ENCODE measurements around the gene SCLY. TPM values are rescaled to one million over a fixed set of nuclear protein-coding genes. Genes with fewer than 3 reads are reported as not detected.

SCLY gene
- total RNA-seq, 2 donors from 2014 or later: 13.3 to 33.7 TPM

DNA sequence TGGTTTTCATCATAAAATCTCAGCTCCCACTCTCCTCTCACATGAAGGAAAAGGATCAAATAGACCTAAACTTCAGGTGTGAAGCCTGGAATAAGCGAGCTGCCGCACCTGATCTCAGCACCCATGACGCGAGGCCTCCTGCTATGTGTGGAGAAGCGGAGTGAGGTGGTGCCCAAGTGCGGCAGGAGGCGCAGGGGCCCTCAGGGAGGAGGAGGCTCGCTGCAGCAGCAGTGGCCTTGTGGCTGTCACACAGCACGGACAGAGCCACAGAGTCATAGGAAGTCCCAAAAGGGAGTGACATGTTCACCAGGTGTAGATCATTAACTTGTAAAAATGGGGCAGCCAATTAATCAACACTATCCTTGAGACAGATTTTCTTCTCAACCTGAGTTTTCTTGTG, 9.1 kb downstream of the SCLY start:
- TF ChIP-seq CTCF (IDR thresholded peaks at IDR 0.05): no peak
- H3K36me3 ChIP-seq: peaks cover 7% of the 10 kb centered on the region

DNA sequence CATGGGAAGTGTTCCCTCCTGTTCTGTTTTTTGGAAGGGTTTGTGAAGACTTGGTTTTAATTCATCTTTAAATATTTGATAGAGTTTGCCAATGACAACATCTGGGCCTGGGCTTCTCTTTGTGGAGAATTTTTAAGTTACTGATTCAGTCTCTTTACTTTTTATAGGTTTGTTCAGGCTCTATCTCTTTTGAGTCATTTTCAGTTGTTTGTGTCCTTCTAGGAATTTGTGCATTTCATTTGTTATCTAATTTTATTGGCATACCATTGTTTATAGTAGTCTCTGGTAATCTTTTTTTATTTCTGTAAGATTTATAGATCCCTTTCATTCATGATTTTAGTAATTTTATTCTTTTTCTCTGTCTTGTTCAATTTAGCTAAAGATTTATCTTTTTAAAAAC, 14.6 kb downstream of the SCLY start:
- H3K27me3 ChIP-seq (replicated peaks; ENCODE audit: insufficient read depth): no peaks in the 10 kb centered on the region
- H3K27ac ChIP-seq: no peak overlapping the region
- H3K4me1 ChIP-seq (ENCODE audit: control insufficient read depth in 1 of 2, low read depth in 2 of 2): no peaks in the 10 kb centered on the region
- no peaks in the 10 kb centered on the region for H3K36me3 ChIP-seq
- DNase-seq (ENCODE audit: low spot score) (no peak), ATAC-seq (ENCODE audit: insufficient number of reproducible peaks, low FRiP score, low read depth) (no peak)
- H3K9me3 ChIP-seq: no peaks in the 10 kb centered on the region
- H3K4me3 ChIP-seq: no peak overlapping the region
- TF ChIP-seq CTCF (IDR thresholded peaks at IDR 0.05): no peak

More for the DNA sequence above, 9.1 kb downstream of the SCLY start:
- DNase-seq (ENCODE audit: low spot score) (no peak), ATAC-seq (ENCODE audit: insufficient number of reproducible peaks, low FRiP score, low read depth) (no peak)
- no peaks in the 10 kb centered on the region for H3K4me1 ChIP-seq (ENCODE audit: control insufficient read depth in 1 of 2, low read depth in 2 of 2)
- H3K9me3 ChIP-seq: no peaks in the 10 kb centered on the region
- H3K27ac ChIP-seq: no peak overlapping the region
- no peaks in the 10 kb centered on the region for H3K27me3 ChIP-seq (replicated peaks; ENCODE audit: insufficient read depth)
- H3K4me3 ChIP-seq: no peak overlapping the region

- Histone ChIP-seq H3K36me3 (peaks cover 8% of the 10 kb centered on the region), H3K27ac (no peak overlapping the region), H3K27me3 (replicated peaks; ENCODE audit: insufficient read depth) (no peaks in the 10 kb centered on the region), H3K4me1 (ENCODE audit: control insufficient read depth in 1 of 2, low read depth in 2 of 2) (no peaks in the 10 kb centered on the region), H3K4me3 (no peak overlapping the region), H3K9me3 (no peaks in the 10 kb centered on the region)
- TF ChIP-seq CTCF (IDR thresholded peaks at IDR 0.05): no peak
- ATAC-seq (ENCODE audit: insufficient number of reproducible peaks, low FRiP score, low read depth) (no peak), DNase-seq (ENCODE audit: low spot score) (no peak)
Observed at GRCh38 chr2:238077292-238077691, 16.5 kb downstream of the SCLY start.

GRCh38 chr2:238079874-238080327, 19.1 kb downstream of the SCLY start:
- Histone ChIP-seq H3K9me3 (no peaks in the 10 kb centered on the region), H3K36me3 (peaks cover 19% of the 10 kb centered on the region), H3K27me3 (replicated peaks; ENCODE audit: insufficient read depth) (no peaks in the 10 kb centered on the region), H3K4me1 (ENCODE audit: control insufficient read depth in 1 of 2, low read depth in 2 of 2) (no peaks in the 10 kb centered on the region), H3K27ac (no peak overlapping the region), H3K4me3 (no peak overlapping the region)
- no peak for DNase-seq (ENCODE audit: low spot score)
- ATAC-seq (ENCODE audit: insufficient number of reproducible peaks, low FRiP score, low read depth): no peak
- TF ChIP-seq CTCF (IDR thresholded peaks at IDR 0.05): no peak

GRCh38 chr2:238080518-238080917, 19.7 kb downstream of the SCLY start:
- Histone ChIP-seq H3K27ac (no peak overlapping the region), H3K9me3 (no peaks in the 10 kb centered on the region), H3K4me1 (ENCODE audit: control insufficient read depth in 1 of 2, low read depth in 2 of 2) (no peaks in the 10 kb centered on the region), H3K4me3 (no peak overlapping the region), H3K36me3 (peaks cover 19% of the 10 kb centered on the region), H3K27me3 (replicated peaks; ENCODE audit: insufficient read depth) (no peaks in the 10 kb centered on the region)
- DNase-seq (ENCODE audit: low spot score): no peak
- ATAC-seq (ENCODE audit: insufficient number of reproducible peaks, low FRiP score, low read depth): no peak
- no peak for TF ChIP-seq CTCF (IDR thresholded peaks at IDR 0.05)

Data from thoracic aorta (tissue), 2 donors.